MM.1S (cell line): ENCODE data around the gene MEPE.

Source experiments
- CTCF ChIP-seq: fragments of 300-600 bp; sonication (generic); IDR thresholded peaks from 2 replicates; pipeline ENCODE4 v1.5.1; 2016; ENCODE audit warnings: antibody characterized with exemption, low read length, mixed read lengths
- EZH2 ChIP-seq: fragments of 300-600 bp; sonication (generic); optimal IDR thresholded peaks from 2 replicates; pipeline ENCODE3; 2017; ENCODE audit warnings: low read depth, mild to moderate bottlenecking, antibody characterized with exemption, low read length, mixed read lengths
- EZH2phosphoT487 ChIP-seq: fragments of 300-600 bp; sonication (generic); IDR thresholded peaks from 2 replicates; pipeline ENCODE4 v1.6.1; 2018; ENCODE audit warnings: antibody characterized with exemption, low read length

- no peak for TF ChIP-seq CTCF
- no peak for TF ChIP-seq EZH2
- TF ChIP-seq EZH2phosphoT487 = no peak
Measured at GRCh38 chr4:87839592-87839946, 6.8 kb downstream of the MEPE start.
